Ramos (cell line): ENCODE measurements around the gene SERGEF.

Source experiments
- in situ Hi-C: fragments of 300-500 bp; cut with MboI; formaldehyde crosslinking; loops from one replicate; pipeline ENCODE4 v1.14.3; 2022; ENCODE audit warnings: low sequenced_read_pairs; ENCODE audit not compliant: unreplicated experiment

The SERGEF gene

GRCh38 chr11:17776212-17776875, 236.5 kb downstream of the SERGEF start:
- in situ Hi-C loops: no loop called here

DNA sequence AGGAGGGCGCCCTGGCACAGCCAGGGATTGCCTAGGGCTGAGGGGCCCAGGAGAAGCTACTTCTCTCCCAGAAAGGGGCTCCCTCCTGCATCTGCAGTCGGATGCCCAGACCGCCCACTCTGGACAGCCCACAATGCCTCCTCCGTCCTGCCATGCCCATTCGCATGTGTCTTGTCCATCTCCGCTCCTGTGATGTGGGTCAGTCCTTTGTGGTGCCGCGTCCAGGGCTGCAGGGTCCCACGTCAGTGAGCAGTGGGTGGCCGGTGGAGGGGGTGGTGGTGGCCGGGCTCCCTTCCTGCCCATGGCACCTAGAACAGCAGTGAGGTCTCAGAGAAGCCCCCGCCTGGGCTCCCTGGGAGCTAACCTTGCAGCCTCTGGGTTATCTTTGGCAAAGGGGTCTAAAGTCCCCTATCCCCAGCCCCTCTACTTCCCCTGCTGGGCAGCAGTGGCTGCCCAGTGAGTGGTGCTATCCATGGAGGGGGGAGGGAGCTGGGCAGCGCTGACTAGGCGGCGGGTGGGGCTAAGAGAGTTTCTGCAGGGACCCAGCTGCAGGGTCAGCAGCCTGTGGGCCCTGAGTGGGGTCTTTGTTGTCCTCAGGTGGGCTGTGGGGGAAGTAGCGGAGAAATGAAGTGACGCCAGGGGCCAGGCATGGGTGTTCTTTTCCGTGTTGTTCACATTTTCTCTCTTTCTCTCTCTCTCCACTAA, 237.2 kb downstream of the SERGEF start:
- in situ Hi-C loops: no loop called here

DNA sequence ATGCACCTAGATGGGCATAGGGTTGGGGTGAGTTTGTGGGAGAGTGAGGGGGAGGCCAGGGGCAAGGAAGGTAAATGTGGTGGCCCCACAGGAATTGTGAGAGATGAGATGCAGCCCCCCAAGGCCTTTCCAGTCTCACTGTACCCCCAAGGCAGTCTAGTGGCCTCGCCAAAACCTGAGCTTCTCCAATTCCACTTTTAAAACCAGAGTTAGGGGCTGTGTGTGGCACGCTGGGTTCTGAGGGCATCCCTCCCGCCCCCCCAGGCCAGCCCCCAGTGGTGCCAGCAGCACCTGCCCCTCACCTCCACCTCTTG, 237.9 kb downstream of the SERGEF start:
- in situ Hi-C loops: no loop called here

DNA sequence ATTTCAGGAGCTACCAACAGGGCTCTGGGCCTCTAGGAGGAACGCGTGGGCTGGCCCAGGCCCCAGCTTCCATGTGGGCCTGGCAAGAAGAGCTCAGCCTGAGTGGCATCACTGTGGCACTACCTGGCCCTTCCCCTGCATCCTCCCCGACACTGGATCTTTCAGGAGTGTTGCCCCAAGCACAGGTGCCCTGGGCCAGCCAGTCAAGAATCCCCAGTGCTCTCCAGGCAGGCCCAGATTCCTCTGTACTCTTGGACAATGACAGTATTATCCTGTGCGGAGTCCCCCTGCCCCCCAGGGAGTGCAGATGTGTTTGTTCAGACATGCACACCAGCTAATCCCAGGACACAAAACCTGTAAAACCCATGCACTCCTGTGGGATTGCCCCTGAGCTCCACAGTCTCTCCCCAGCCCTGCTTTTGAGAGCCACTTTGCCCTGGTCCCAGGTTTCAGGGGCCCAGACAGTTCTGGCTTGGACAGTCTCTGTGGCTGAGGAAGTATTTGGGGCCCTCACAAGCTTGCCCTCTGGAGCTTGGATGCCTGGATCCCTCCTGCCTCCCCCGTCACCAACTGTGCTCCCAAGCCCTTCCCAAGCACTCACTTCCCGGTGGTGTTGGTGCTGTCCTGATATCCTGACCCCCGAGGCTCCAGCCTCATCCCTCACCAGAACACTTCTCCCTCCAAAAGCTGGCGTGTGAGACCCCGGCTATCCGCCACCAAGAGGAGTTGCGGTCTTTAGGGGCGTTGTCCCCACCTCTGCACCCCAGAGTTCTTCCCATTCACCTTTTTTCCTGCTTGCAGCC, 238.4 kb downstream of the SERGEF start:
- in situ Hi-C loops: no loop called here

GRCh38 chr11:17773674-17774073, 239.2 kb downstream of the SERGEF start:
- in situ Hi-C loops: no loop called here

DNA sequence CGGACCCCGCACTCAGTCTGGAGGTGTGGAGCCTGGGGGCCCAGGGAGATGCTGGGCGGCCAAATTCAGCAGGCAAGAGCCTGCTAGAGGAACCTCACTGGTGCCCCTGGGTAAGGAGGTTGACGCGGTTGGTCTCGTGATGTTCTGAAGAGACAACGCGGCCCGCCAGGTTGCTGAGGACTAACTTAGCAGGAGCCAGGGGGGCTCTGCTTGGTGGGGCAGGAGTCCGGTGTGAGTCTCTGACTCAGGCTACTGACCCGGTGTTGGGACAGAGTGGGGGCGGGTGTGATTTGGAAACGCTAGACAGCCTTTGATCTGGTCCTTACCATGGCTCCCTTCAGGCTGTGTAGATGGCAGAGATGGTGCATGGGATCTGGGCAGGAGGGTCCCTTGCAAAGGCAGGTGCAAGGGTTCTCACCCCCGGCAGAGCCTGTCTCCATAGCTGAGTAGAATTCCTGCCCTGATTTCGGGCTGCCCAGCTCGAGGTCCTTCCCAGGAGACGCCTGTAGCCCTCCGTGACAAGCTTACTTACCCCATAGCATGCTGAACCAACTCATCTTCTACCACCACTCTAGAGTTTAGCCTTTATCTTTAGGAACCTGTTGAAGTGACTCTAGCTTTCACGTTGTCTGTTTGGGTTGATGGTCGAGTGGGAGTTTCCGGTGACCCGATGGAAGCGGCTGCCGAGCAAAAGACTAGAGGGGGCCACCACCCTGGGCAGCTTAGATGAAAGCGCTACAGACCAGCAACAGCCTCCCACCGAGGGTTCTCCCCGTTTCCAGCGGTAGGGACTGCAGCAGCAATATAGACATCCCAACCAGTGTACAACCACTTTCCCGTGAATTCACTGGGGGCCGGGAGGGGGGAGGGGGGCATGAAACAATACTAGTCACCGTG, 239.9 kb downstream of the SERGEF start:
- in situ Hi-C loops: no loop called here

- in situ Hi-C loops: no loop called here
Observed at GRCh38 chr11:17771841-17772401, 240.9 kb downstream of the SERGEF start.

- in situ Hi-C loops: no loop called here
Observed at GRCh38 chr11:17771415-17771814, 241.4 kb downstream of the SERGEF start.

GRCh38 chr11:17770917-17771316, 241.9 kb downstream of the SERGEF start:
- in situ Hi-C loops: no loop called here

DNA sequence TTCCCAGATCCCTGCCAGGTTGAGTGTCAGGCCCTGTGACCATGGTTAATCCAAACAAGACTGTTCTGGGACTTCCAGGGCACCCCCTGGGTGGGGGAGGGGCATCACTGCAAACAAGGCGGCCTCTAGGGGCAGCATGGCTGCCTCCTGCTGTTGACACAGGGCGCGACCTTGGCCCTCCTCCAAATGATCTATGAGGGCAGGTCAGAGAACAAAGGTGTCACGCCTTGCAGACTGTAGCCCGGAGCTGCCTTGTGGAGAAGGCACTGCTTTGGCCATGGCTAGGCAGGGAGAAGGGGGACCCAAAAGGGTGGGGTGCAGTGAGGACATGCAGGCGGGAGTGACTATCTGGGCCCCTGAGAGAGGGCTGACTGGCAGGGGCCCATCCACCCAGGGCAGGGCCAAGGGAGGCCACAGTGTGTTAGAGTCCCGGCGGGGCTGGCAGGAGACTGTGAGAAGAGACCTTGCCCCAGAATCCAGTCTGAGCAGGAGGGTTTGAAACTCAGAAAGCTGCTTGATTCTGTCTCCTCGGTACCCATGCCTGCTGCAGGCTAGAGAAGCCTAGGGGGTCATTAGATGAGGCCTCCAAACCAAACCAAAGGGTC, 242.7 kb downstream of the SERGEF start:
- in situ Hi-C loops: no loop called here

DNA sequence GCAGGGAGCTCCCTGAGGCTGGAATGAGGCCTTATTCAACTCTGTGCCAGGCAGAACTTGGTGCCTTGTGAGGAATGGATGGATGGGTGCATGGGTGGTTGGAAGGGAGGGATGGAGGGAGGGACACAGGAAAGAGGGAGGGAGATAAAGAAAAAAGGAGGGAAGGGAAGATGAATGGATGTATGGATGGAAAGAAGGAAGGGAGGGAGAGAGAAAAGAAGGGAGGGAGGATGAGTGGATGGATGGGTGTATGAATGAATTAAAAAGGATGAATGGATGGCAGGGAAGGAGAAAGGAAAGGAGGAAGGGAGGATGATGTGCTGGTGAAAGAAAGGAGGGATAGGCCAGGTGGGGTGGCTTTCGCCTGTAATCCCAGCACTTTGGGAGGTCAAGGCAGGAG, 243.6 kb downstream of the SERGEF start:
- in situ Hi-C loops: no loop called here

- in situ Hi-C loops: no loop called here
Observed at GRCh38 chr11:17768547-17768946, 244.3 kb downstream of the SERGEF start.

DNA sequence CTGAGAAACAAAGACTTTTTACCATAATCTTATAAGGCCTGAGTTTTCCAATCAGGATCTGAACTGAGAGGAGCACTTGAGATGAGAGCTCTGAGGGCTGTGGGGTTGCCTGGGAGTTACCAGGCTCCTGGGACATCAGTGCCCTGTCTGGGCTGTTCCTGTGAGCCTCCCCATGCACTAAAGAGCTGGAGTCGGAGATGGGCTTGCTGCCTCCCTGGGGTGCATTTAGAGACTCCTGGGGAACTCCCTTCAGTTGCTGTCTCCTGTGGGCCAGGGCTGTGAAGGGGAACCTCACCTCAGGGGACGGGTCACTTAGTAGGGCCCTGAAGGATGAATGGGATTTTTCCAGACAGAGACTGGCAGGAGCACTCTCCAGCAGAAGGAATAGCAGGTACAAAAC, 244.9 kb downstream of the SERGEF start:
- in situ Hi-C loops: no loop called here

DNA sequence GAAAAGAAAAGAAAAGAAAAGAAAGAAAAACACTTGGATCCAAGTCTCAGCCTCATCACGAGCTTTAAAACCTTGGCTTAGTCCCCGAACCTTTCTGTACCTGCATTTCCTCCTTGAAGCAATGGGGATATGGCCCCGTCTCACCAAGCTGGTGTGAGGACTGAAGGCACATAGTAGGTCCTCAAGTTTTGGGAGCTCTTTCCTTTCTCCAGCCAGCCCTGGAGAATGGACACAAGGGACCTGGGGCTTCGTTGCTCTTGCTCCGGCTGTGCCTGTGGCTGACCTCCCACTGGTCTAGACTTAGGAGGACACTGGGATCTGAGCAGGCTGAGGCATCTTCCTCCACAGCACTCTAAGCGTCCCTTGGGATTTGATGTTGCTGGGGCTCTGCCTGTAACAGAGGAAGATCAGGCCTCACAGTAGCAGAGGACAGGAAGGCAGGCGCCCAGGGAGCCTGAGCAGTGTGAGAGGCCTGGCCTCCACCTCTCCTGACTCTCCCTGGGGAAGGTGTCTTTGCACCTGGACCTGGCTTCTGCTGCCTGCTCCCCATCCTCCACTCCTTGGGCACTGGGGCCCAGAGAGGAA, 245.5 kb downstream of the SERGEF start:
- in situ Hi-C loops: no loop called here

GRCh38 chr11:17766590-17766989, 246.3 kb downstream of the SERGEF start:
- in situ Hi-C loops: no loop called here

GRCh38 chr11:17766073-17766359, 246.8 kb downstream of the SERGEF start:
- in situ Hi-C loops: no loop called here

DNA sequence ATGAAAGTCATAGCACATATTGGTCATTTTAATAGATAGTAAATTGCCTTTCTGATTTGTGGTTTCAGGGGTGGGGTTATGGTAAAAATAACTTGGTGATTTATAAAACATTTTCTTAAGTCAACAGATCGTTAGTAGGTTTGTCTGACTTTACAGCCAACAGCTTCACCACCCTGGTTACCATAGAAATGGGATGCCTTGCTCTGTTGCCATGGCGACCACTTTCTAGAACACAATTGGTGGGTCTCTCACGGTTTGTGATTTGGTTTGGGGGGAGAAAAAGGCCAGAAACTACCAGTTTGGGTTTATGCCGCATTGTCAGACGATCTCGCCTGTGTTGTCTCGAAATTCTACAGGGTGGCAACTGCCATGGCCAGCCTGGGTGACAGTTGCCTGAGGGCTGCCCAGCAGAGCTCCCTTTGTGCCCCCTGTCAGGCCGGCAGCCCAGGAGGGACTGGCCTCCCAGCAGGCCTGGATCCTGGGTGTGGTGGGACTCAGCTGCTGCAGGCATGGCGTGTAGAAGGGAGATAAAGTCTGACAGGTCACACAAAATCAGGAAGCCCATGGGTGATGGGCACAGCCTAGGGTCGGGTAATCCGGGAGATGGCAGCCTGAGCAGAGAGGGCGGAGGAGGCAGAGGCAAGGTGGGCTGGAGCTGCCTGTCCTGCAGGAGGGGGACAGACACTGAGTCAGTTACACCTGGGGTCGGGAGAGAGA, 247.3 kb downstream of the SERGEF start:
- in situ Hi-C loops: no loop called here

GRCh38 chr11:17764446-17765218, 248.2 kb downstream of the SERGEF start:
- in situ Hi-C loops: no loop called here
